Vagina (tissue), 2 donors: Measurements from ENCODE around the gene OR7G1.

Experiments
- POLR2A ChIP-seq, 2 donors: fragments of 450-650 bp; IDR thresholded peaks; one replicate each; pipeline ENCODE4 v1.6.1; 2017; ENCODE audit warnings: antibody characterized with exemption in 2 of 2, mild to moderate bottlenecking in 2 of 2, moderate library complexity in 2 of 2
- POLR2AphosphoS5 ChIP-seq, 2 donors: sonication (generic); formaldehyde crosslinking; IDR thresholded peaks; one replicate each; pipeline ENCODE4 v1.9.0; 2017; ENCODE audit warnings: antibody characterized with exemption in 2 of 2, mild to moderate bottlenecking in 2 of 2, low read depth in 1 of 2; ENCODE audit not compliant: insufficient read depth in 1 of 2
- TF ChIP-seq, protein P1 (sequence below), 3 experiments: fragments of 450-650 bp in 2 of 3; fragments of 200-600 bp in 1 of 3; sonication (generic) in 1 of 3; IDR thresholded peaks; one replicate each; pipeline ENCODE4 v1.5.1; 2017 to 2019; ENCODE audit warnings: antibody characterized with exemption in 3 of 3, mild to moderate bottlenecking in 2 of 3, moderate library complexity in 2 of 3

DNA sequence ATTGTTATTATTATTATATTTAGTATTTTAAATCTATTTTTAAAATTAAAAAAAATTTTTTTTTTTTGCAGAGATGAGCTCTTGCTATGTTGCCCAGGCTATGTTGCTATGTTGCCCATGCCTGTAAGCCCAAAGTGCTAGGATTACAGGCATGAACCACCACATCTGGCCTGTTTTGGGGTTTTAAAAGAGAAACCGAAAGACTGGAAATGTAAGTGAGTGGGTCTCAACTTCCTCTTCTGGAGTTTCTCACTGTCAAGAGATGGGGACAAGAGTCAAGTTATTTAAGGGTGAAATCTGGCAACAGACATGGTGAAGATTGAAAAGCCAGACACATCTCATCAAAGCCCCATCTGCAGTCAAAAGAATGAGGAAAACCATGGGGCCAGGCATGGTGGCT is 15.4 kb upstream of the OR7G1 start:
- TF ChIP-seq POLR2A (IDR thresholded peaks at IDR 0.05) (no peak), POLR2AphosphoS5 (IDR thresholded peaks at IDR 0.05; ENCODE audit: insufficient read depth in 1 of 2, low read depth in 1 of 2) (no peak)
- TF ChIP-seq, protein P1, sequence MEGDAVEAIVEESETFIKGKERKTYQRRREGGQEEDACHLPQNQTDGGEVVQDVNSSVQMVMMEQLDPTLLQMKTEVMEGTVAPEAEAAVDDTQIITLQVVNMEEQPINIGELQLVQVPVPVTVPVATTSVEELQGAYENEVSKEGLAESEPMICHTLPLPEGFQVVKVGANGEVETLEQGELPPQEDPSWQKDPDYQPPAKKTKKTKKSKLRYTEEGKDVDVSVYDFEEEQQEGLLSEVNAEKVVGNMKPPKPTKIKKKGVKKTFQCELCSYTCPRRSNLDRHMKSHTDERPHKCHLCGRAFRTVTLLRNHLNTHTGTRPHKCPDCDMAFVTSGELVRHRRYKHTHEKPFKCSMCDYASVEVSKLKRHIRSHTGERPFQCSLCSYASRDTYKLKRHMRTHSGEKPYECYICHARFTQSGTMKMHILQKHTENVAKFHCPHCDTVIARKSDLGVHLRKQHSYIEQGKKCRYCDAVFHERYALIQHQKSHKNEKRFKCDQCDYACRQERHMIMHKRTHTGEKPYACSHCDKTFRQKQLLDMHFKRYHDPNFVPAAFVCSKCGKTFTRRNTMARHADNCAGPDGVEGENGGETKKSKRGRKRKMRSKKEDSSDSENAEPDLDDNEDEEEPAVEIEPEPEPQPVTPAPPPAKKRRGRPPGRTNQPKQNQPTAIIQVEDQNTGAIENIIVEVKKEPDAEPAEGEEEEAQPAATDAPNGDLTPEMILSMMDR (IDR thresholded peaks at IDR 0.05): no peak
